Gastroesophageal sphincter (tissue), 4 donors: ENCODE results near the gene CFDP1. TPM values are rescaled to one million over a fixed set of nuclear protein-coding genes. Genes with fewer than 3 reads are reported as not detected.

Source experiments
- ATAC-seq: fragments of 150-250 bp; one replicate; pipeline ENCODE4 v1.9.1; 2016; ENCODE audit warnings: mild to moderate bottlenecking, moderate library complexity
- H3K27ac ChIP-seq, 4 donors: fragments of 200-600 bp; sonication (generic) in 3 of 4; 1 replicate in 3 of 4; 2 replicates in 1 of 4; pipeline ENCODE4 v1.5.1; 2016 to 2019
- H3K27me3 ChIP-seq: fragments of 200-600 bp; sonication (generic); one replicate; pipeline ENCODE4 v1.5.1; 2019
- H3K36me3 ChIP-seq, 2 donors: fragments of 200-600 bp; sonication (generic); one replicate each; pipeline ENCODE4 v1.5.1; 2019; ENCODE audit warnings: control low read depth in 1 of 2
- H3K4me1 ChIP-seq, 3 donors: fragments of 200-600 bp; sonication (generic); 1 replicate in 2 of 3; 2 replicates in 1 of 3; pipeline ENCODE4 v1.5.1; 2016 to 2019; ENCODE audit warnings: control low read depth in 2 of 3
- H3K4me3 ChIP-seq, 2 donors: fragments of 200-600 bp; sonication (generic); one replicate each; pipeline ENCODE4 v1.5.1; 2019; ENCODE audit warnings: mild to moderate bottlenecking in 1 of 2, moderate library complexity in 1 of 2
- H3K9me3 ChIP-seq, 3 donors: fragments of 200-600 bp; sonication (generic); one replicate each; pipeline ENCODE4 v1.5.1; 2017 to 2019; ENCODE audit warnings: control low read depth in 2 of 3
- CTCF ChIP-seq, 4 experiments: fragments of 200-600 bp in 2 of 4; fragments of 450-650 bp in 2 of 4; sonication (generic) in 1 of 4; IDR thresholded peaks; one replicate each; pipeline ENCODE4 v1.5.1; 2017 to 2019; ENCODE audit warnings: antibody characterized with exemption in 4 of 4, mild to moderate bottlenecking in 2 of 4, moderate library complexity in 2 of 4
- EP300 ChIP-seq: sonication (generic); formaldehyde crosslinking; IDR thresholded peaks from one replicate; pipeline ENCODE4 v1.6.1; 2017; ENCODE audit warnings: antibody characterized with exemption, mild to moderate bottlenecking
- POLR2A ChIP-seq, 2 donors: fragments of 450-650 bp; IDR thresholded peaks; one replicate each; pipeline ENCODE4 v1.6.1; 2017; ENCODE audit warnings: antibody characterized with exemption in 2 of 2, mild to moderate bottlenecking in 2 of 2, moderate library complexity in 1 of 2
- POLR2AphosphoS5 ChIP-seq: sonication (generic); formaldehyde crosslinking; IDR thresholded peaks from one replicate; pipeline ENCODE4 v1.6.1; 2017; ENCODE audit warnings: antibody characterized with exemption
- WGBS, 2 donors: methylation state at CpG; one replicate each; pipeline ENCODE4 v1.1.5; 2018; ENCODE audit warnings: low coverage in 1 of 2; 5-methylcytosine and 5-hydroxymethylcytosine counted together
- total RNA-seq, 4 donors: library from RNA; depleted of rRNA; stranded (reverse); fragments of >200 nt; gene quantifications; one replicate each; pipeline ENCODE4 v1.1.0, GENCODE V29; 2016

CFDP1 gene
- total RNA-seq, 4 donors from 2014 or later: 45.1 to 70.0 (median 50.0) TPM

- no peak for ATAC-seq
- 80 to 85% methylated on average over 1 to 6 of the region's 6 CpGs for WGBS, 2 donors
- no peaks in the 10 kb centered on the region for H3K27me3 ChIP-seq
- peaks cover 0 to 16% (median 0%) of the 10 kb centered on the region in 3 donors for H3K4me1 ChIP-seq
- peaks cover 0 to 65% of the 10 kb centered on the region in 2 donors for H3K36me3 ChIP-seq
- H3K9me3 ChIP-seq: no peaks in the 10 kb centered on the region
- no peak overlapping the region for H3K27ac ChIP-seq
- TF ChIP-seq POLR2A (IDR thresholded peaks at IDR 0.05): no peak
- no peak for TF ChIP-seq CTCF (IDR thresholded peaks at IDR 0.05)
- no peak for TF ChIP-seq POLR2AphosphoS5
- TF ChIP-seq EP300: no peak
- no peak overlapping the region for H3K4me3 ChIP-seq
Observed at GRCh38 chr16:75294773-75295459, 138.4 kb downstream of the CFDP1 start.

- H3K4me1 ChIP-seq: peaks cover 0 to 22% (median 0%) of the 10 kb centered on the region in 3 donors
- WGBS, 2 donors: 35 to 46% methylated on average over 5 to 6 of the region's 6 CpGs
- peaks cover 0 to 65% of the 10 kb centered on the region in 2 donors for H3K36me3 ChIP-seq
- no peak overlapping the region for H3K4me3 ChIP-seq
- no peaks in the 10 kb centered on the region for H3K9me3 ChIP-seq
- H3K27me3 ChIP-seq: no peaks in the 10 kb centered on the region
- H3K27ac ChIP-seq: peak overlapping the region in 3 of 4 donors; percentile 44 to 46 (median 46)
- TF ChIP-seq EP300 (no peak), POLR2A (IDR thresholded peaks at IDR 0.05) (no peak), POLR2AphosphoS5 (peak; percentile 49)
- ATAC-seq: no peak
Observed at GRCh38 chr16:75293772-75294171, 139.5 kb downstream of the CFDP1 start.

GRCh38 chr16:75293173-75293572 lies 140.1 kb downstream of the CFDP1 start:
- TF ChIP-seq POLR2AphosphoS5 (no peak), EP300 (no peak), POLR2A (IDR thresholded peaks at IDR 0.05) (no peak), CTCF (IDR thresholded peaks at IDR 0.05) (no peak)
- ATAC-seq: no peak
- peaks cover 0 to 59% of the 10 kb centered on the region in 2 donors for H3K36me3 ChIP-seq
- 75 to 87% methylated on average over 3 to 4 of the region's 4 CpGs for WGBS, 2 donors
- no peak overlapping the region for H3K4me3 ChIP-seq
- no peaks in the 10 kb centered on the region for H3K9me3 ChIP-seq
- no peaks in the 10 kb centered on the region for H3K27me3 ChIP-seq
- peak overlapping the region in 3 of 4 donors; percentile 44 to 60 (median 46) for H3K27ac ChIP-seq
- peaks cover 0 to 25% (median 0%) of the 10 kb centered on the region in 3 donors for H3K4me1 ChIP-seq

- WGBS, 2 donors: 62 to 100% methylated on average over 1 to 3 of the region's 3 CpGs
Observed at GRCh38 chr16:75292691-75293090, 140.6 kb downstream of the CFDP1 start.

GRCh38 chr16:75289189-75289588 lies 144.1 kb downstream of the CFDP1 start:
- Histone ChIP-seq H3K4me3 (no peak overlapping the region), H3K4me1 (peaks cover 0 to 18% (median 0%) of the 10 kb centered on the region in 3 donors), H3K27ac (peak overlapping the region in 2 of 4 donors; percentile 12 to 40), H3K27me3 (no peaks in the 10 kb centered on the region), H3K36me3 (peaks cover 0 to 57% of the 10 kb centered on the region in 2 donors), H3K9me3 (no peaks in the 10 kb centered on the region)
- no peak for TF ChIP-seq POLR2A (IDR thresholded peaks at IDR 0.05)
- TF ChIP-seq POLR2AphosphoS5: peak; percentile 42
- TF ChIP-seq EP300: no peak
- no peak for TF ChIP-seq CTCF (IDR thresholded peaks at IDR 0.05)
- ATAC-seq: peak; percentile 48

More at GRCh38 chr16:75292691-75293090, 140.6 kb downstream of the CFDP1 start:
- H3K36me3 ChIP-seq: peaks cover 0 to 61% of the 10 kb centered on the region in 2 donors
- H3K27ac ChIP-seq: peak overlapping the region in 1 of 4 donors; percentile 46
- no peaks in the 10 kb centered on the region for H3K27me3 ChIP-seq
- H3K4me1 ChIP-seq: peaks cover 0 to 25% (median 0%) of the 10 kb centered on the region in 3 donors
- no peak for ATAC-seq
- no peak overlapping the region for H3K4me3 ChIP-seq
- no peaks in the 10 kb centered on the region for H3K9me3 ChIP-seq
- TF ChIP-seq POLR2AphosphoS5 (no peak), POLR2A (IDR thresholded peaks at IDR 0.05) (no peak), CTCF (IDR thresholded peaks at IDR 0.05) (no peak), EP300 (no peak)
